Measurements from ENCODE around the gene LARP6.
A peak's percentile ranks its signal among the peaks of the same experiment; 100 is the strongest.
"Not testable (repeated sequence)": the region's sequence is repeated elsewhere in the genome, so short reads cannot be mapped to it uniquely, and the experiment has no call there.

LARP6 gene

DNA sequence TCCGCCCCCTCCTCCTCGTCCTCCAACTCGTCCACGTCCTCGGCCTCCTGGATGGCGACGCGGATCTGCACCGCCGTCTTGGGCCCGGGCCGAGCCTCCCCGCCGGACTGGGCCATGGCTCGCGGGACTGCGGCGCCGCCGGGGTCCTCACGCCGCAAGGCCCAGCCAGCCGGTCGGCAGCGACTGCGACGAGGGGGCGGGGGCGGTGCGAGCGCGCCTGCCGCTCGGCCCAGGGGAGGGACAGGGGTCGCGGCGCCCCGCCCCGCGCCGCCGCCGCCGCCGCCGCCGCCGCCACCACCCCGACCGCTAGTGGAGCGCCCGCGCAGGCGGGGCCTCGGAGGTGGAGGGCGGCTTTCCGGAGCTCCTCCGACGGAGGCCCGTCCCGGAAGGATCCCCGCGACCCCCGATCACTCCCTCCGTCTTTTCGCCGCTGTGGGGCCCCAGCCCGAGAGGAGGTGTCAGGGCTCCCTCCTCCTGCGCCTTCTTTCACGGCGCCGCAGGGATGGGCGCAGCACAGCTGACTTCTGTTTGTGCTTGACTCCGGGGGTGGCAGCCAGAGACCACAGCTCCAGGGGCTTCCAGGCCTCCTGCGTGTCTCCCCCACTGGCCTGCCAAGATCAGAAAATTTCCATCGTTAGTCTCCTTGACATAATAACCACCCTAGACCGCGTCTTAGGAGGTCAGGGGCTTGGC lies at the start of gene LARP6:
Gene LARP6 (minus strand): TSS at position 185 of the 693 bp plus-strand sequence. CDS start 69 bp downstream, at position 116.
- DNase-seq (ENCODE audit: low read depth): no peak

DNA sequence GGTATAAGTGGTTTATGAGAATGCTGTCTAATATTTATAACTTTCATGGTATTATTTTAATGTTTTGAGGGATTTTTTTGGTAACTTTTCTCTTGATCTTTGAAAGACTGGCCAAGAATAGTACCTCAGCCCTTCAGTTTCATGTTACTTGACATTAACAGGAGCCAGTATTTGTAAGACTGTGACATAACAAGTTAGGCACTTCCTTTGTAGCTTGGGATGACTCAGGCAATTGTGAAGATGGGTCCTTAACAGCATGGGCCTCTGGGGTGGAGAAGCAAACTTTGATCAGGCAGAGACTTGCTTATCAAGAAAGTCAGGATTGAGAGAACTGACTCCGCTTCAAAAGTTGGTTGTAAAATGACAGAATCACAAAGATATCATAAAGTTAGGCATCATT lies 48.1 kb upstream of the LARP6 start:
- no peak for DNase-seq (ENCODE audit: low read depth)

DNA sequence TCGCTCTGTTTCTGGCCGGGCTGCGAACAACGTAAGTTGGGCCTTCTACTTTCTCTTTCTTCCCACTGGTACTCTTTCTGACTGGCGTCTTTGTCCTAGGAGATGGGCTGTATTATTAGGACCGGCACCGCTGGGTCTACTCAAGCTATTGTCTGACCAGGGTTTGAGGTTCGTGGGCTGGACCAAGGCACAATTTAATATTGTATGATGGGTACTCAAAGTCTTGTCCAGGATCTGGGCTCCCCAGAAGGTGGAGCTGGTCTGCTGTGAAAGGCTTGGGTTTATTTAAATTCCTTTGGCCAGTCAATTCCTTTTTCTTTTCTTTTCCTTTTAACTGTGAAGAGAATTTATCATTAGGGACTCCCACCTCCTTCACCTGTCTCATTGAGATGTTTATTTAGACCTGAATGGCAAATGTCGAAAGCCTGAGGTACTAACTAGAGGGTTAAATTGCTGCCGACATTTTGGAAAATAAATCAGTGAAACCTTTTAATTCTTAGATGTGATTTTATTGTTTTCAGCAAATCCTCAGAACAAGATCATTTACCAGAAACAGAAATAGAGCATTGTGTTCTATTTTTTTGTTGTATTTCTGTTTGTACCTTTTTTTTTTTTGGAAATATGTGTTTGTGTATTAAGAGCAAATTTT lies 39.1 kb upstream of the LARP6 start:
- no peak for DNase-seq (ENCODE audit: low read depth)

DNA sequence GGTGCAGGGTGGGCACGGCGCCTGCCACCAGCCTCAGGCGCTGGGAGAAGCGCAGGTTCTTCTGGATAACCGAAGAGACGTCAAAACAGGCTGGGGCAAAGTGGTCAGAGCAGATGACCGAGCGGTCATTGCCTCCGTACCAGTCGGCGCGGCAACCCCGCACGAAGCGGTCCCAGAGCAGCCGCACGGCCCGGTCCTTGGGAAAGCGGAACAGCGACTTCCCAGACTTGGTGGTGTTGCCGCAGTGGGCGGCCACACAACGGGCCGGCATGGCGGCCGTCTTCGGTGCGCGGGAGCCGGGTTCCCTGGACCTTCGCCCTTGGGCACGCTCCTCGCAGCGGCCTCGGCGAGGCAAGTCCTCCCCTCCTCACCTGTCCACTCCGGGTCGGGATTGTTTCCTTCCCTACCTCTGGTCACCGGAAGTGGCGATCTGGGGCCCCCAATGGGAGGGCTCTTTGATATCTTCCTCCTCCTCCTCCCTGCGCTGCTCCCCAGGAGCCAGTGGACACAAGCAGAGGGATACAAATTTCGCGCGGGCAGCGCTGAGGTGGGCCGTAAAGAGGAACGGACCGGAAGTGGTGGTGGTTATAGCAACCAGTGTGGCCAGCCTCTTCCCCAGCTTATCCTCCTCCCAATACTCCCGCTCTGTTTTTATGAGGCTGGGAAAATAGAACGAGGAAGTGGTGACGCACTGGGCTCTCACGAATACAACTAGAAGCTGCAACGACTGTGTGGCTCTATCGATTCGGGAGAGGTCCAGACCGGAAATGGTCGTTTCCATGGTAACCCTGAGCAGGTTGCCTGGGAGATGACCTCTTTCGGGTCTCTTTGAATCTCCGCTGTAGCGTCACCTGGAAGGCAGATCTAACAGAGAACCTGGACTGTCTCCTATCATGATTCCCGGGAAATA lies 38.3 kb upstream of the LARP6 start, which contains the start of the genes LRRC49 and THAP10:
Gene LRRC49 (plus strand): TSS at position 825 of the 910 bp plus-strand sequence. CDS start 69 bp downstream, at position 894.
Gene THAP10 (minus strand): TSS at position 432 of the 910 bp plus-strand sequence. CDS start 161 bp downstream, at position 271.
- DNase-seq (ENCODE audit: low read depth): peak; percentile 13

DNA sequence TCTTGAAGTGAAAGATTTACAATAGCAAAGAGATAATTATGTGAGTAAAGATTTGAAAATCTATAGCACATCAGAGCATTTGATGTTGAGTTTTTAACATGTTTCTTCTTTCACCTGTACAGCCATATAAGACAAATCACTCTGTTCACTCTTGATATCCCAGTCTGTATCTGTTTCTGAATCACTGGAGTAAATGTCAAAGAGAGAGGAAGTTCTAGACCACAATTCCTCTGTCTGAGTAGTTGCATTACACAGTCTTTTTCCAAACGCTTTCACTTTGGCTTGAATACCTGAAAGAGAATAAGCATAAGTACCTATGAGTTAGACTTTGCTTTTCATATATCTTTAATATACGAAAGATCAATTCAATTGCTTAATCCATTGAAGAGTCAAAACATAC lies 28.4 kb upstream of the LARP6 start:
- DNase-seq (ENCODE audit: low read depth): no peak

GRCh38 chr15:70880781-70881180 lies 26.8 kb upstream of the LARP6 start:
- no peak for DNase-seq (ENCODE audit: low read depth)

- DNase-seq (ENCODE audit: low read depth): no peak
Measured at GRCh38 chr15:70879401-70879800, 25.4 kb upstream of the LARP6 start.

- no peak for DNase-seq (ENCODE audit: low read depth)
Measured at GRCh38 chr15:70876683-70877082, 22.7 kb upstream of the LARP6 start.

DNA sequence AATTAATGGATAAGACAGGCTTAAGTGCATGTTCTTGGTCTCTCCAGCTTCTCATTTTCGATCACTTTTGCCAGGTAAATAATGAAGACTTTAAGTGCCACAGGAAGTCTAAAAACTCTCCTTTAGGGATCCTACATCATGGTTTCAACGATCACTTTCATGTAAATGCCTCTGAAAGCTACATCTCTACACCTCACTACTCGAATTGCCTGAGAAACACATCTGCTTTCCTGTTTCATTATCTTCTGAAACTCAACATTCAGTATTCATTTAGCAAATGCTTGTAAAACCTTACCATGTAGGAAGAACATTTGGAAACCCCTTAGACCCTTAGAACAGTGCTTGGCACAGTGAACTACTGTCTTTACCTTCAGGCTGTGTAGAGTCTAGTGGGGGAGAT lies 22.1 kb upstream of the LARP6 start:
- DNase-seq (ENCODE audit: low read depth): no peak

DNA sequence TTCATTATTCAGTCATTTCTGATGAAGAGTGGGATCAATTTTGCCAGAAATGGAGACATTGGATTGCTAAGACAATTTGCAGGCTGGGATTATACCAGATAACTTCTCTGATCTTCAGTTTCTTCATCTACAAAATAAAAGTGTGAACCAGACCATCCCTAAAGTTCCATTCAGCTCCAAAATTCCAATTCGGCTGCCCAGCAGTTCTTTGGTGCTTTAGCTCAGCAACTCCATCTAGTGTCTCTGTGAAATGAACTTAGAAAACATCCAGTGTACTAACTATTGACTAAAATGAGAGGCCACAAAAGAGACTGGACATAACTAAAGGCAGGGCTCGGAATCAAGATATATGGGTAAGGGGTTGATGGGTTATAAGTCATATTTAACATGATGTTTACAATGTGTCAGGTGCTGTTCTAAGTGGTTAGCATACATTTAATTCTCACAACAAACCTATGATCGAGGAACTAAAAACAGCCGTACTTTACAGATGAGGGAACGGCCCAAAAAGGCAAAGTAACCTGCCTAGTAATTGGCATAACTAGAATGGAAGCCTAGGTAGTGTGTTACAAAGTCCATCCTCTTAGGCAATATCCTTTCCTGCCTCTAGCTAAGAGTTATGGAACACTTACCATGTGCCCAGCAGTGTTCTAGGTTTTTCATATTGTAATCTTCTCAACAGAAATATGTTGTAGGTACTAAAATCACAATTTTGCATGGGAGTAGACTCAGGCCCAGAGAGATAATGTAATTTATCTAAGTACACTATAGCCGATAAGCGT lies 21.2 kb upstream of the LARP6 start:
- no peak for DNase-seq (ENCODE audit: low read depth)

DNA sequence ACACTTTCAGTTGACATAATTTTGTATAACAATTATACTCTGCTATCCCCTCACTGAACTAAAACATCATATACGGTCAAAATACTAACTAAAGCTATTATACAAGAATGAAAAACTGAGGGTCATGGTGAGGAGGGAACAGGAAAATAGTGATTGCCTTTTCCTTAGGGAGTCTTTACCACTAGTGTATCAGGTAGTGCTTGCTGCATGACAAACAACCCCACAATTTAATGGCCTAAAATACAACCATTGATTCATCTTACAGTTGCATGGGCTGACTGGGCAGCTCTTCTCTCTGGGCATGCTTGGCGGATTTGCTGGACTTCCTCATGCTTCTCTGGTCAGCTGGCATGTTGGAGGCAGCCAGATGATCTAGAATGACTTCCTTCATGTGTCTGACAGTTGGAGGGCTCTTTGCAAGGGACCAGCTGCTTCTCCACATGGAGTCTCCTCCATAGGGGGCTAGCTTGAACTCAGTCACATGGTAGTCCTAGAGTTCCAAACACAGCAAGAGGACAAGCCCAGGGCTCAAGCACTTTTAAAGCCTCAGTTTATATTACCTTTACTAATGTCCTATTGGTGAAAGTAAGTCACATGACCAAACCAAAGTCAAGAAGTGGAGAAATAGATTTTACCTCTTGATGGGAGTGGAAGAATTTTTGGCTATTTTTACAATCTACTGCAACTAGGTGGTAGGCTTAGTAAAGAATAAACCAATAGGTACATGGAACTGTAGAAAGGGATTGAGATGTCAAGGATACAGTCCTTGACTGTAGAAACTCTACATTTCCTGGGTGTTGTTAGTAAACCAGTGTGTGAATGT lies 19.5 kb upstream of the LARP6 start:
- no peak for DNase-seq (ENCODE audit: low read depth)

DNA sequence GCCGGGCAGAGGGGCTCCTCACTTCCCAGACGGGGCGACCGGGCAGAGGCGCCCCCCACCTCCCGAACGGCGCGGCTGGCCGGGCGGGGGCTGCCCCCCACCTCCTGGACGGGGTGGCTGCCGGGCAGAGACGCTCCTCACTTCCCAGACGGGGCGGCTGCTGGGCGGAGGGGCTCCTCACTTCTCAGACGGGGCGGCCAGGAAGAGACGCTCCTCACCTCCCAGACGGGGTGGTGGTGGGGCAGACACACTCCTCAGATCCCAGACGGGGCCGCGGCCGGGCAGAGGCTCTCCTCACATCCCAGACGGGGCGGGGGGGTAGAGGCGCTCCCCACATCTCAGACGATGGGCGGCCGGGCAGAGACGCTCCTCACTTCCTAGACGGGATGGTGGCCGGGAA lies 17.5 kb upstream of the LARP6 start:
- DNase-seq (ENCODE audit: low read depth): not testable (repeated sequence)

DNA sequence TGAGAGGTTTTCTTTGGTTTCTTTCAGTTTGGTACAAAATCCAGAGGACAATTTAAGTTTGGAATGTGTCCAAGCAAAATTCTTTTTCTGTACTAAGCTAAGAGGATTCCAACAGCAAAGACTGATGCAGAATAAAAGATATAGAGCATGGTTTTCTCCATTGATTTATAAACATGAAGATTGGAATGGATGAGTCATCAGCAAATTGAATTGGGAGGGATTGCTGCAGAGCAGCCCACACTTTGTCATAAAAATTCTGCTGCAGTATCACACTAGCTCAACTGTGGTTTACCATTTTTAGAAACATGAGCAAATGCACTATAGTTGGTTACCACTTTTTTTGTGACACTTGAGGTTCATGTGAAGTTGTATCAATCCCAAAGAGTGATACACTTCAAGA lies 16.1 kb upstream of the LARP6 start:
- no peak for DNase-seq (ENCODE audit: low read depth)

DNA sequence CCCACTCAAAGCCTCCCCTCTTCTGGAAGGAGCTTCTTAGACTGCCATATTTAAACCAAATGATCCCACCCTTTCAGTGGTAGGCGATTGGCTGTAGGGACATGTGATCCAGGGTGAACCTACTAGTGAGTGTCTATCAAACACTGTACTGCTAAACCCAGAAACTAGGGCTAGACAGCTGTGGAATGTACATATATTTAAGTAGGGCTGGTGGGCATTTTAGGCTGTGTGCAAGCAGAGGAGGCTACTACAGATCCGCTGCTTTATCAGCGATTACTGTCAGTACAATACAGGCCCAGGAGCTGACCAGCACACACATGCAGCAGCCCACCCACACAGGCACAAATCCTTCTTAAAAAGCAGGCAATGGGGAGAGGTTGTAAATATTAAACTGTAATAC lies 15.4 kb upstream of the LARP6 start:
- no peak for DNase-seq (ENCODE audit: low read depth)

GRCh38 chr15:70867911-70868467 lies 14.0 kb upstream of the LARP6 start:
- DNase-seq (ENCODE audit: low read depth): no peak

DNA sequence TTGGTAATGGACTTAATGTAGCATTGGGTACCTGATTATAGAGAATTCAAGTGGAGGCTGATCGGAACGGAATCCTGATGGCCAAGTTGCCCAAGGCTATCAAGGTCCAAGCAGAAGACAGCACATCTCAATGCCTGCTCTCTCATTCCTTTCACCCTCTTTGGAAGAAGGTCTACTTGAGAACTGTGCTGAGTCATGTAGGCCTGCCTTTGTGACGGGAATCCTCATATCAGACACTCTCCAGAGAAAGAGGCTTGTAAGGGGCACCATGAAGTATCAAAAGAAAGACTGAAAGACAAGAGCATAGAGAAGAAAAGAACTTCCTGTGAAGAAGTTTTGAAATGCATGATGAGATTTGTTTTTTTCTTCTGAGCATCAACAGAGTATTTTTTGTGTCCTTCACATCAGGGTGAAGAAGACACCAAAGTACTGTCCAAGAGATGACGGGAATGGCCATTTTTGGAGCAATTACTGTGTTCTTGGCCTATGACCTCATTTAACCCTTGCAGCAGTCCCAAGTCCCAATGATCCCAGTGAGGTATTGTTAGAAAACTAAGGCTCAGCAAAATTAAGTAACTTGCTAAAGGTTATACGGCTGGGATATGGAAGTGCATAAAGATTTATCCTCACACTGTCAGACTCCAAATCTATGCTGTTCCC lies 13.2 kb upstream of the LARP6 start:
- no peak for DNase-seq (ENCODE audit: low read depth)

DNA sequence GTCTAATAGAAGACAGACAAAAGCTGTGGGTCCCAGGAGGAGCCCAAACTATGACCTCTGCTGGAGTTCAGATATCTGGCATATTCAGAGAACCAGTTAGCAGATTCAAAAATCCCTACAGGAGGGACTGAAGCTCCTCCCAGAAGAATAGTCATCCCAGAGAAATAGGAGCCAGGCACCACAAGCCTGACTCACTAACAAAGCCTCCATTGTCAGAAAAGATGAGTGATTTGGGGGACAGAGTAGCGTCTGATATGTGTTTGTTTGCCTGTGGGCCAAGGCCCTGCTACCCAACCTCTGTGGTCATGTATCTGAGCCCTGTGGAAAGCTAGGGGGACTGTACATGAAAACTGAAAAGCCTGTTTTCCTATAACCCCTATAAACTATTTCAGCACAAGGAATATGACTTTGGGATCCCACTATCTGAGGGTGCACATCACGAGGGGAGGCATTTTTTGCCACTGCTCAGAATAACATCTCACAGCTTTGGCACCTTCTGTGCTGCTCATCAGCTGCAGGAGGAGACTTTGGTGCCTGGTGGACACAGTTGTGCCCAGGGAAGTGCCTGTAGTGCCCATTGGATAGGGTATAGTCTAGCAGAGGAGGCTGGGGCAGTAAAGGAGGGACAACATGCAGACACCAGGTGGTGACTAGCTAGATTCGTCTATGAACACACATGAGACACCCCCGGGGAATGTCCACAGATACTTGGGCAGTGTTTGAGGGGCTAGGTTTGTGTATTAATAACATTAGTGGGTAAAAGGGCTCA lies 9.7 kb upstream of the LARP6 start:
- no peak for DNase-seq (ENCODE audit: low read depth)

DNA sequence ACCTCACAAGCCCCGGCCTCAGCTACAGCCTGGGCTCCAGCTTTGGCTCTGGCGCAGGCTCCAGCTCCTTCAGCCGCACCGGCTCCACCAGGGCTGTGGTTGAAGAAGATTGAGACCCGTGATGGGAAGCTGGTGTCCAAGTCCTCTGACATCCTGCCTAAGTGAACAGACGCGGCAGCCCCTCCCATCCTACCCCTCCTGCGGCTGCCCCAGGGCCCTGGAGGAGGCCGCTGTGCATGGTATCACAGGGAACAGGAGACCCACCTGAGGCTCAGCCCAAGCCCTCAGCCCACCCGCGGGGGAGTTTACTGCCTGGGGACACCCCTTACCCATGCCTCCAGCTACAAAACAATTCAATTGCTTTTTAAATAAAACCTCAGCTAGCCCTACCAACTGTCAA lies 6.0 kb upstream of the LARP6 start:
- DNase-seq (ENCODE audit: low read depth): no peak

DNA sequence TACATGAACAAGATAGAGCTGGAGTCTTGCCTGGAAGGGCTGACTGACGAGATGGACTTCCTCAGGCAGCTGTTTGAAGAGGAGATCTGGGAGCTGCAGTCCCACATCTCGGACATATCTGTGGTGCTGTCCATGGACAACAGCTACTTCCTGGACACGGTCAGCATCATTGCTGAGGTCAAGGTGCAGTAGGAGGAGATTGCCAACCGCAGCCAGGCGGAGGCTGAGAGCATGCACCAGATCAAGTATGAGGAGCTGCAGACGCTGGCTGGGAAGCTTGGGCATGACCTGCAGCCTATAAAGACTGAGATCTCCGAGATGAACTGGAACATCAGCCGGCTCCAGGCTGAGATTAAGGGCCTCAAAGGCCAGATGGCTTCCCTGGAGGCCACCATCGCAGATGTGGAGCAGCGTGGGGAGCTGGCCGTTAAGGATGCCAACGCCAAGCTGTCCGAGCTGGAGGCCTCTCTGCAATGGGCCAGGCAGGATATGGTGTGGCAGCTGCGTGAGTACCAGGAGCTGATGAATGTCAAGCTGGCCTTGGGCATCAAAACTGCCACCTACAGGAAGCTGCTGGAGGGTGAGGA lies 5.5 kb upstream of the LARP6 start:
- no peak for DNase-seq (ENCODE audit: low read depth)
